Bronchial epithelial cell (primary cell): Measurements from ENCODE around the gene TMED9. TPM values are rescaled to one million over a fixed set of nuclear protein-coding genes. Genes with fewer than 3 reads are reported as not detected.

Experiments
- DNase-seq: peaks from one replicate; pipeline ENCODE4 v3.0.0-alpha.2; 2010; ENCODE audit warnings: low read depth
- FAIRE-seq: peaks from 2 replicates; lab custom pipeline; 2011; peaks lifted over from hg19 to GRCh38; lab: Jason Lieb, UNC
- H3K27me3 ChIP-seq: 2 replicates; pipeline ENCODE4 v1.5.1; 2011; ENCODE audit warnings: low read length; ENCODE audit not compliant: control insufficient read depth, insufficient read depth
- H3K36me3 ChIP-seq: 2 replicates; pipeline ENCODE4 v1.5.1; 2011; ENCODE audit warnings: low read length; ENCODE audit not compliant: control insufficient read depth, insufficient read depth
- H3K4me3 ChIP-seq: 2 replicates; pipeline ENCODE4 v1.5.1; 2011; ENCODE audit warnings: mild to moderate bottlenecking, low read depth, low read length, control low read depth
- total RNA-seq: library from RNA; depleted of rRNA; stranded (reverse); fragments of >200 nt; gene quantifications from 2 replicates; pipeline ENCODE4 v1.2.1, GENCODE V29; 2014
- TF ChIP-seq, protein P1 (sequence below): IDR thresholded peaks from 2 replicates; pipeline ENCODE4 v1.5.1; 2011; ENCODE audit warnings: mild to moderate bottlenecking, moderate library complexity, low read length, control low read depth, inconsistent platforms; ENCODE audit not compliant: insufficient read depth, severe bottlenecking

Gene TMED9
- total RNA-seq = 184 and 203 TPM in 2 replicates

GRCh38 chr5:177592010-177592834 is at the start of gene TMED9:
TMED9 (plus strand) TSS chr5:177592203; CDS start chr5:177592215, 12 bp downstream.
- DNase-seq (peak; percentile 81), FAIRE-seq (no peak)
- Histone ChIP-seq H3K27me3 (no peaks in the 10 kb centered on the region), H3K4me3 (peak within 1 kb of the TSS; percentile 71), H3K36me3 (peaks cover 30% of the 10 kb centered on the region)
- TF ChIP-seq, protein P1, sequence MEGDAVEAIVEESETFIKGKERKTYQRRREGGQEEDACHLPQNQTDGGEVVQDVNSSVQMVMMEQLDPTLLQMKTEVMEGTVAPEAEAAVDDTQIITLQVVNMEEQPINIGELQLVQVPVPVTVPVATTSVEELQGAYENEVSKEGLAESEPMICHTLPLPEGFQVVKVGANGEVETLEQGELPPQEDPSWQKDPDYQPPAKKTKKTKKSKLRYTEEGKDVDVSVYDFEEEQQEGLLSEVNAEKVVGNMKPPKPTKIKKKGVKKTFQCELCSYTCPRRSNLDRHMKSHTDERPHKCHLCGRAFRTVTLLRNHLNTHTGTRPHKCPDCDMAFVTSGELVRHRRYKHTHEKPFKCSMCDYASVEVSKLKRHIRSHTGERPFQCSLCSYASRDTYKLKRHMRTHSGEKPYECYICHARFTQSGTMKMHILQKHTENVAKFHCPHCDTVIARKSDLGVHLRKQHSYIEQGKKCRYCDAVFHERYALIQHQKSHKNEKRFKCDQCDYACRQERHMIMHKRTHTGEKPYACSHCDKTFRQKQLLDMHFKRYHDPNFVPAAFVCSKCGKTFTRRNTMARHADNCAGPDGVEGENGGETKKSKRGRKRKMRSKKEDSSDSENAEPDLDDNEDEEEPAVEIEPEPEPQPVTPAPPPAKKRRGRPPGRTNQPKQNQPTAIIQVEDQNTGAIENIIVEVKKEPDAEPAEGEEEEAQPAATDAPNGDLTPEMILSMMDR = no peak

DNA sequence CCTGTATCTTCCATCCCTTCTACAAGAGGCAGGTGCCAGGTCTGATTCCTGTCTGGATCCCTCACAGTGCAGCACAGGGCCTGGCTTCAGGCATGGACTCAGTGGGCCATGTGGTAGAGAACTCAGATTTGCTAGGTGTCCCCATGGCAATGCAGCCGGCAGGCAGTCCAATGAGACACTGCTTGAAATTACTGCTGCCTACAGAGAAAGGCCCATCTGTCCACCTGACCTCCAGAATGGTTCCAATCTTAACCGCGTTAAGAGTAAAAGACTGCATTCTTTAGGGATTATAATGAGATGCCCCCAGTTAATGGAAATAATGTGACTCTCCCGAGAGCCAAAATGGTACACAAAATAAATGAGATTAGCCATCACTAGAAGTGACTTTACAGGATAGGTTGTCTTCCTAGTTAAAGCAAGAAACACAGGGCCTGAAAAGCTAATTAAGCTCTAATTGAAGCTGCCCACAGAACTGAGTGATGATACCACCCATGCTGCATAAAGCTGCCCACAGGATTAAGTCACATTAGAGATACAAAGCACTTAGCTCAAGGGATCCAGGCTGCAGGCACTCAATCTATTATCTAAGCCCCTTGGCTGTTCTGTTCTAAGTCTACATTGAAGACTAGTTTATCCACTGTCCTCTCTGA is 49.1 kb upstream of the TMED9 start:
- no peak for FAIRE-seq
- TF ChIP-seq, protein P1 = no peak
- no peak for DNase-seq
- Histone ChIP-seq H3K36me3 (peaks cover 7% of the 10 kb centered on the region), H3K27me3 (no peaks in the 10 kb centered on the region), H3K4me3 (no peak overlapping the region)

GRCh38 chr5:177545487-177546257 is 46.3 kb upstream of the TMED9 start:
- FAIRE-seq (no peak), DNase-seq (peak; percentile 90)
- peaks cover 3% of the 10 kb centered on the region for H3K36me3 ChIP-seq
- TF ChIP-seq, protein P1 = no peak
- H3K27me3 ChIP-seq = no peaks in the 10 kb centered on the region
- no peak overlapping the region for H3K4me3 ChIP-seq

DNA sequence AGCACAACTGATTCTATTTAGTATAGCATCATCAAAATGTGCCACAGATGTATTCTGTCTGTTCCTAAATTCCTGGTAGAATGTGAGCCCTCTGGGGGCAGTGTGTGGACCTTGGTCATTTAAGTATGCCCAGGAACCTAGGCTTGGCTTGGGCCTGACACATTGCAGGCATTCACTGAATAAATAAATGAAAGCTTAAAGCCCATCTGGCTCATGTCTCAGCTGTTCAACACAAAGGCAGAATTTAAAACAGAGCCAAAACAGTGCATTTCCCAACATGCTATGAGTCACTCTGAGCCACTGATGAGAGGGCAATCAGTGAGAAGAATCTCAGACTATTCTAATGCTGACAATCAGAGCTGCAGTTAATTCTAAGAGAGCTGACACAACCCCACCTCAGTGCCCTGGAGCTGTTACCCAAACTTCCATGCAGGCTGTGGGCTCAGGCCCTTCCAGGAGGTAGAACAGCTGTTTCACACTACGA is 45.7 kb upstream of the TMED9 start:
- no peaks in the 10 kb centered on the region for H3K27me3 ChIP-seq
- H3K4me3 ChIP-seq = no peak overlapping the region
- TF ChIP-seq, protein P1 = no peak
- DNase-seq (peak; percentile 100), FAIRE-seq (peak; percentile 80)
- H3K36me3 ChIP-seq = peaks cover 5% of the 10 kb centered on the region

DNA sequence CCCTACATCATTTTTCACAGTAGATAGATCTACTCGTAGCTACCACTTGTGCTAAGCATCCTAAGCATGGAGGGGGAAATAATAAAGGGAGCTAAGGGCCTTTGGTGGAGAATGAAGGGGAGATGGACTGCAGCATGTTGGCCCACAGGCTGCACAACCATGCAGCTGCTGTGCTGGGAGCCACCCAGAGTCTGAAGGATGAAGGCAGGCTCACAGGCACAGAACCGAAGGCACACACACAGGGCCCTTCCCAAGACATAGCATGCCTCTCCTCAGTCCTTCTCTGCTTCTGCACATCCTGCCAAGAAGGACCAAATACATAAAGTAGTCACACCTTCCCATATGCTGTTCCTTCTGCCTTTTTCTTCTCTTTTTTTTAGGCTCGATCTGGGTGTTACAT is 44.3 kb upstream of the TMED9 start:
- Histone ChIP-seq H3K36me3 (peaks cover 4% of the 10 kb centered on the region), H3K27me3 (no peaks in the 10 kb centered on the region), H3K4me3 (no peak overlapping the region)
- DNase-seq (no peak), FAIRE-seq (no peak)
- TF ChIP-seq, protein P1 = no peak
